Measurements from ENCODE around the gene ZNF124.

DNA sequence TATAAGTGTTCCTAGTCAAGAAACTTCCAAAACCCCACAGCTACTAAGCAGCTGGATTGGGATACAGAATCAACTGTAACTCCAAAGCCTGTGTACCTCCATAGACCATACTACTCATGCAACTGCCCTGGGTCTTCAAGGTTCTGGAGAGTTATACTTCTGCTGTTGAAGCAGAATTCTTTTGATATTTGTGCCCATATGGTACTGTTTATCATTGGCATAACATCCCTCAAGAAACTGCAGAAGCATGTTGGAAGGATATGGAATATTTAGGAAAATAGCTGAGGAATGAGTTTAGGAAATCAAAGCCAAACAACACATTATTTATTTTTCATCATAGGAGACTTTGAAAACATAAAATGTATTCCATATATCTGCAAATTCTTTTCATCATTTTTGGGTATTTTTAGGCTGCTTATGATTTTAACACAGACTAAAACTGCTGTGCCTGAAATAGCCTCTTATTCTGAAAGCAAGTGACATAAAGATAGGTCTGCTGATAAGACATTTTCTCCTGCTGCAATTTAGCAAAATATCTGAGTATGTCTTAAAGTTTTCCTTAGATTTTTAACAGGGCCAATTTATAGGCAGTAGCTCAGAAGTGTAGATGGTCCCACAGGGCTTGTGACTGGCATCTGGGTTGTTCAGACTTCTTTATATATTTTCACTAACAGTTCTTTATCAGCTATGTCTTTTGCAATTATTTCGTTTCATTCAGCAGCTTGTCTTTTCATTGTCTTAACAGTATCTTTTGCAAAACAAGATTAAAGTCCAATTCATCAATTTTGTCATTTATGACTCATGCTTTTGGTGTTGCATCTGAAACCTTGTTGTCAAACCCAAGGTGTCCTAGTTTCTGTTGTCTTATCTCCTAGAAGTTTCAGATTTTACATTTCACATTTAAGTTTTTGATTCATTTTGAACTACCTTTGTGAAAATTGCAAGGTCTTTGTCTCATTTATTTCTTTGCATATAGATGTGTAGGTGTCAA lies 41.1 kb upstream of the ZNF124 start:
- TF ChIP-seq CTCF (IDR thresholded peaks at IDR 0.05) (no peak), POLR2A (IDR thresholded peaks at IDR 0.05) (no peak)

Data from Peyer's patch (tissue), 4 donors.